OCI-LY1 (cell line): ENCODE measurements around the gene ST6GALNAC6.
A peak's percentile ranks its signal among the peaks of the same experiment; 100 is the strongest.

Experiments
- H2AFZ ChIP-seq: fragments of 200-600 bp; sonication (generic), shearing (Covaris generic); 2 replicates; pipeline ENCODE4 v1.6.0; 2014; ENCODE audit warnings: antibody characterized with exemption, mild to moderate bottlenecking, low read length
- H3F3A ChIP-seq: fragments of 200-600 bp; sonication (generic), shearing (Covaris generic); 2 replicates; pipeline ENCODE4 v1.6.0; 2014; ENCODE audit warnings: mild to moderate bottlenecking, antibody characterized with exemption, low read length, moderate library complexity; ENCODE audit not compliant: insufficient read depth
- H3K27ac ChIP-seq: fragments of 200-600 bp; sonication (generic); 2 replicates; pipeline ENCODE4 v1.5.1; 2014; ENCODE audit warnings: low read length, mixed run types, mild to moderate bottlenecking, low read depth; ENCODE audit not compliant: poor library complexity, severe bottlenecking
- H3K27me3 ChIP-seq: fragments of 200-600 bp; sonication (generic); 2 replicates; pipeline ENCODE4 v1.6.0; 2014; ENCODE audit warnings: antibody characterized with exemption, mild to moderate bottlenecking, low read length, moderate library complexity; ENCODE audit not compliant: insufficient read depth
- H3K36me3 ChIP-seq: fragments of 200-600 bp; sonication (generic); 2 replicates; pipeline ENCODE4 v1.6.1; 2014; ENCODE audit warnings: mild to moderate bottlenecking, antibody characterized with exemption, low read length, moderate library complexity, mixed read lengths; ENCODE audit not compliant: insufficient read depth
- H3K4me1 ChIP-seq: fragments of 200-600 bp; sonication (generic); 2 replicates; pipeline ENCODE4 v1.5.1; 2014; ENCODE audit warnings: mild to moderate bottlenecking, low read length, moderate library complexity; ENCODE audit not compliant: insufficient read depth, severe bottlenecking
- H3K4me2 ChIP-seq: fragments of 200-600 bp; sonication (generic), shearing (Covaris generic); 2 replicates; pipeline ENCODE4 v1.6.1; 2014; ENCODE audit warnings: low read length
- H3K4me3 ChIP-seq: fragments of 200-600 bp; sonication (generic); 2 replicates; pipeline ENCODE4 v1.5.1; 2014; ENCODE audit warnings: low read length, low read depth, mild to moderate bottlenecking, mixed read lengths; ENCODE audit not compliant: poor library complexity, severe bottlenecking
- H3K79me2 ChIP-seq: fragments of 200-600 bp; shearing (Covaris generic); 2 replicates; pipeline ENCODE4 v1.6.1; 2016; ENCODE audit warnings: mixed run types, low read length, mixed read lengths; ENCODE audit not compliant: insufficient read depth
- H3K9ac ChIP-seq: fragments of 200-600 bp; sonication (generic), shearing (Covaris generic); 2 replicates; pipeline ENCODE4 v1.6.1; 2014; ENCODE audit warnings: mild to moderate bottlenecking, low read length, mixed read lengths
- H3K9me2 ChIP-seq: fragments of 200-600 bp; sonication (generic), shearing (Covaris generic); 2 replicates; pipeline ENCODE4 v1.6.1; 2014; ENCODE audit warnings: low read depth, mild to moderate bottlenecking, low read length, mixed read lengths
- H3K9me3 ChIP-seq: fragments of 200-600 bp; shearing (Covaris generic); 2 replicates; pipeline ENCODE4 v1.6.1; 2014; ENCODE audit warnings: low read length, mixed read lengths
- H4K20me1 ChIP-seq: fragments of 200-600 bp; sonication (generic), shearing (Covaris generic); 2 replicates; pipeline ENCODE4 v1.6.0; 2016; ENCODE audit warnings: mild to moderate bottlenecking, low read length; ENCODE audit not compliant: insufficient read depth
- CTCF ChIP-seq: fragments of 200-600 bp; sonication (generic), shearing (Covaris generic); IDR thresholded peaks from 2 replicates; pipeline ENCODE4 v1.5.1; 2017; ENCODE audit warnings: mild to moderate bottlenecking, antibody characterized with exemption, low read length, moderate library complexity, mixed read lengths
- EZH2 ChIP-seq: fragments of 200-600 bp; sonication (generic), shearing (Covaris generic); IDR thresholded peaks from 2 replicates; pipeline ENCODE4 v1.8.0; 2017; ENCODE audit warnings: borderline replicate concordance, mixed run types, mild to moderate bottlenecking, antibody characterized with exemption, low read length, moderate library complexity, mixed read lengths

Gene ST6GALNAC6

DNA sequence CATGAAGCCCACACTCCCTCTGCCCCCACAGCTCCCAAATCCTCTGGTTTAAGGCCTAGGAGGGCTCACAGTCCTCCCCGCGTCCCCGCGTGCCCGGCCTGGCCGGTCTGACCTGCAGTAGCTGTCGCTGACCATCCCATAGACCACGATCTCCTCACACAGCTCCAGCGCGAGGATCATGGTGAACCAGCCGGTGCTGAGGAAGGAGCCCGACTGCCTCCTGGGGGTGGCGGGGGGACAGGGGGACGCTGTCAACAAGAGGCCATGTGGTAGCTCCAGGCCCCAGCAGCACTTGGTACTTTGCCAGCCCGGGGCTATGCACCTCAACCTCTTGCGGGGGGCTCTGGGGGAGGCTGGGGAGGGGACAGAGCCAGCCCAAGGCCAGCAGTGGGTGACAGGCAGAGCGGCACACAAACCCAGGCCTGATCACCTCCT is 10.5 kb upstream of the ST6GALNAC6 start:
- H3K4me2 ChIP-seq = no peak overlapping the region
- no peaks in the 10 kb centered on the region for H3K9me2 ChIP-seq
- no peak overlapping the region for H3K4me3 ChIP-seq
- H3K36me3 ChIP-seq = peaks cover 54% of the 10 kb centered on the region
- no peaks in the 10 kb centered on the region for H3K9me3 ChIP-seq
- no peaks in the 10 kb centered on the region for H3K79me2 ChIP-seq
- TF ChIP-seq CTCF = no peak
- no peak for TF ChIP-seq EZH2
- H2AFZ ChIP-seq = no peak overlapping the region
- H3K27ac ChIP-seq = peak overlapping the region; percentile 7
- H4K20me1 ChIP-seq = no peaks in the 10 kb centered on the region
- H3K27me3 ChIP-seq = no peaks in the 10 kb centered on the region
- H3K4me1 ChIP-seq = peaks cover 55% of the 10 kb centered on the region
- H3F3A ChIP-seq = peaks cover 7% of the 10 kb centered on the region; the same call in 1 of the 2 replicates
- no peak overlapping the region for H3K9ac ChIP-seq

DNA sequence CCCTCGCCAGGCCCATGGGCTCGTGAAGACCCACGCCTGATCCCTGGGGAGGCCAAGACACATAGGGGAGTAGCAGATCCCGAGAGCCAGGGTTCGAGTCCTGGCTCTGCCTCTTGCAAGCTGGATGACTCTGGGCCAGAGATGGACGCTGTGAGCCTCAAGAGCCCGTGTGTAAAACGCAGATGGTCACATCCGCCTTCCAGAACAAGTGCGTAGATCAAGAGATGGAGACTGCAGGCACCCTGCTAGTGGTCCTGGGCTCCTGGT is 9.2 kb upstream of the ST6GALNAC6 start:
- Histone ChIP-seq H3K79me2 (no peaks in the 10 kb centered on the region), H3F3A (peaks cover 18% of the 10 kb centered on the region), H3K4me3 (no peak overlapping the region), H4K20me1 (no peaks in the 10 kb centered on the region), H2AFZ (no peak overlapping the region), H3K9ac (no peak overlapping the region), H3K27ac (no peak overlapping the region), H3K4me1 (peaks cover 63% of the 10 kb centered on the region), H3K36me3 (peaks cover 45% of the 10 kb centered on the region), H3K9me2 (no peaks in the 10 kb centered on the region), H3K4me2 (no peak overlapping the region), H3K9me3 (no peaks in the 10 kb centered on the region), H3K27me3 (no peaks in the 10 kb centered on the region)
- TF ChIP-seq EZH2 (no peak), CTCF (no peak)

DNA sequence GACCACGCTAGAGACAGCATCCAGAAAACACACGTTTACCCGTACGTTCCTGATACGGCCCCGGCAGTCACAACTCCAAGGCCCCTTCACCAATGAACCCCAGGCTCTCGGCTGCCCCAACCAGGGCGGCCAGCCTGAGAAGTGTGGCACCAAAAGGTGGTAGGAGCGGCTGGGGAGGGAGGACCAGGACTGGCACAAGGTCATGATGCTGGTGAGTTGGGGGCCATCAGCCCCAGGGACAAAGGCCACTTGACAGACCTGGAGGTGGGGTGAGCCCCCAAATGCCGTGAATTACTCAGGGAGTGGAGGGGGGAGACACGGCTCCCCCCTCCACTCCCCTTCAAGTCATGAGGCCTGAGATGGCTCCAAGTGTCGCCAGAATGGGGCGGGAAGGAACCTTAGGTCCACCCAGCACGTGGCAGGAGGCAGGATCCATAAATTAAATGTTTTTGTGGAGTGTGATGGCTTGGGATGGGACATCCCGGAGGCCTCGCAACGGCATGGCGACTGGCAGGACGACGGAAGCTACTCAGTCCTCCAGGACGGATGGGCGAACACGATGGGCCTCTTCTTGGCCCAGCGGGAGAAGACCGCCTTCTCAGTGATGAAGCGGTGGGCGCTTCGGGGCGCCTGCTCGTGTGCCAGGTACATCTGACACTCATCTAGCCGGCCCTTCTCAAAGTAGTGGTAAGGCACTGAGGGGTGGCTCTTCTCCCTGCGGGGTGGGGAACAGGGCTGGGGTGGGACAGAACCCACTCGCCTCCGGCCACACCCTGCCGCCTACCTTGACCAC is 8.7 kb upstream of the ST6GALNAC6 start:
- no peaks in the 10 kb centered on the region for H4K20me1 ChIP-seq
- peaks cover 68% of the 10 kb centered on the region for H3K4me1 ChIP-seq
- no peak for TF ChIP-seq CTCF
- no peak for TF ChIP-seq EZH2
- peaks cover 22% of the 10 kb centered on the region for H3F3A ChIP-seq
- no peaks in the 10 kb centered on the region for H3K79me2 ChIP-seq
- peaks cover 42% of the 10 kb centered on the region for H3K36me3 ChIP-seq
- no peaks in the 10 kb centered on the region for H3K9me3 ChIP-seq
- H3K27ac ChIP-seq = no peak overlapping the region
- H3K9ac ChIP-seq = no peak overlapping the region
- H3K9me2 ChIP-seq = no peaks in the 10 kb centered on the region
- no peak overlapping the region for H3K4me2 ChIP-seq
- H3K27me3 ChIP-seq = no peaks in the 10 kb centered on the region
- H3K4me3 ChIP-seq = no peak overlapping the region
- H2AFZ ChIP-seq = no peak overlapping the region
